ENCODE results near the gene RER1.

RER1 gene

GRCh38 chr1:2375923-2376260 is 15.7 kb upstream of the RER1 start:
- DNase-seq (ENCODE audit: low read depth, low spot score): no peak

GRCh38 chr1:2376261-2376741 is 15.3 kb upstream of the RER1 start:
- DNase-seq (ENCODE audit: low read depth, low spot score): no peak

GRCh38 chr1:2376931-2377672 is 14.5 kb upstream of the RER1 start:
- no peak for DNase-seq (ENCODE audit: low read depth, low spot score)

- no peak for DNase-seq (ENCODE audit: low read depth, low spot score)
Observed at GRCh38 chr1:2377751-2378440, 13.7 kb upstream of the RER1 start.

DNA sequence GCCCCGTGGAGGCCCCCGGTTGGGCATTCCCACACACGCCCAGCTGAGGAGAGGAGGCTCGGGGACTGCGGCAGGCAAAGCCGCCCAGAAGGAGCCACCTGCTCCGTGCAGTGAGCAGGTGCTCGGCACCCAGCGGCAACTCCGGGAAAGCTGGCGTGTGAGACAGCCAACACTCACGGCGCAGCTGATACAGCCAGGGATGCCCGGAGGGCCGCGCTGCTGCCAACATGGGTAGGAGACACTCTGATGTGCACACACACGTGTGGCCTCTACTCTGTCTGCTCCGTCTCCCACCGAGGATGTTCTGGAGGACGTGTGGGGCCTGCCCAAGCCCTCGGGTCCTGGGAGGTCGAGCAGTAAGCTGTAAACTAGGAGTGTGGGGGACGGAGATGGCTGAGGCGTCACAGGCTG is 13.2 kb upstream of the RER1 start:
- no peak for DNase-seq (ENCODE audit: low read depth, low spot score)

GRCh38 chr1:2378956-2379732 is 12.5 kb upstream of the RER1 start:
- DNase-seq (ENCODE audit: low read depth, low spot score): no peak

DNA sequence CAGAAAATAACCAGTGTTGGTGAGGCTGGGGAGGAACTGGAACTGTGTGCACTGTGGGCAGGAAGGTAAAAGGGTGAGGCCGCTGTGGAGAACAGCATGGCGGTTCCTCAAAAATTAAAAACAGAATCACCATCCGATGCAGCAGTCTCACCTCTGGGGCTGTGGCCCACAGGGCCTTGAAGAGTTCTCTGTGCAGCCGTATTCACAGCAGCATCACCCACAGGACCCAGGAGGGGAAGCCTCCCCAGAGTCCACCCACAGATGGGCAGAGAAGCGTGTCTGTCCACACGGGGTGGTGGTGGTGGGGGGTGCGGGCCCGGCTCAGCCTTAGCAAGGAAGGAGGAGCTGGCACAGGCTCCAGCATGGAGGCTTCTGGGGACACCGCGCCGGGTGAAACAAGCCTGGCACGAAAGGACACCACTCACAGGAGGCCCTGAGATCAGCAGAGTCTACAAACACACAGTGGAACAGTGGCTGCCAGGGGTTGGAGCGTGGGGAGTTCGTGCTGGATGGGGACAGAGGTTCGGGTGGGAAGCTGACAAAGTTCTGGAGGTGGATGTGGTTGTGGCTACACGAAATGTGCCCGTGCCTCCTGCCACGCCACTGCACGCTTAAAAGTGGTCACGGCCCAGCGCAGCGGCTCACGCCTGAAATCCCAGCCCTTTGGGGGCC is 11.8 kb upstream of the RER1 start:
- no peak for DNase-seq (ENCODE audit: low read depth, low spot score)

DNA sequence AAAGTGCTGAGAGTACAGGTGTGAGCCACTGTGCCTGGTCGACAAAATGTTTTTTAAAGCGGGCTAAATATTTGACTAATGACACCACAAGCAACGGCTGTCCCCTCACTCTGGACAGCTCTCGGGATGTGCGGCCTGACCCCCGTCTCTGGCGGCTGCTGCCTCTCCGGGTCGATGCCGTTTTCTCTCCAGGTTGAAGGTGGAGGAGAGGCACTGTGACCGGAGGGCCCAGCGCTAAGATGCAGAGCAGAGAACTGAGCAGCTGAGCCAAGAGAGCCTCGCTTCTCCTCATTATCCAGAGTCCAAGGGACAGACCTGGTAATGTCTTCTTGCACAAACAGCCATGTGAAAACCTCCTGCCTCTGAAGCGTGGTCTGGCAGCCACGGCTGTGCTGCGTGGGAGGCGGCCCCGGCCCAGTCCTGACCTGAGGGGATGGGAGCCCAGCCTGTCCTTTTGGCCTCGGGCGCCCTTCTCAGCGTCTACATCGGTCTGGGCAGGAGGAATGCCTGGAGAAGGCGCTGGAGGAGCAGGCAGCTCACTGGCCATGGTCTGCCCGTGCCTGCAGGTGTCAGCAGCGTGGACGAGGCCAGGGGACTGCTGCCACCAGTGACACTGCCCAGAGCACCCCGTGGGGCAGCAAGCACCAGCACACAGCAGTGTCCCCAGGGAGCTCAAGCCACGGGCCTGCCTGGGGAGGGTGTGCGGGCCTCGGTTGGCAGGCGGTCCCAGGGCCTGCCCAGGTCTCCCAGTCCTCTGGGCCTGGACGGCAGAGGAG is 10.6 kb upstream of the RER1 start:
- no peak for DNase-seq (ENCODE audit: low read depth, low spot score)

DNA sequence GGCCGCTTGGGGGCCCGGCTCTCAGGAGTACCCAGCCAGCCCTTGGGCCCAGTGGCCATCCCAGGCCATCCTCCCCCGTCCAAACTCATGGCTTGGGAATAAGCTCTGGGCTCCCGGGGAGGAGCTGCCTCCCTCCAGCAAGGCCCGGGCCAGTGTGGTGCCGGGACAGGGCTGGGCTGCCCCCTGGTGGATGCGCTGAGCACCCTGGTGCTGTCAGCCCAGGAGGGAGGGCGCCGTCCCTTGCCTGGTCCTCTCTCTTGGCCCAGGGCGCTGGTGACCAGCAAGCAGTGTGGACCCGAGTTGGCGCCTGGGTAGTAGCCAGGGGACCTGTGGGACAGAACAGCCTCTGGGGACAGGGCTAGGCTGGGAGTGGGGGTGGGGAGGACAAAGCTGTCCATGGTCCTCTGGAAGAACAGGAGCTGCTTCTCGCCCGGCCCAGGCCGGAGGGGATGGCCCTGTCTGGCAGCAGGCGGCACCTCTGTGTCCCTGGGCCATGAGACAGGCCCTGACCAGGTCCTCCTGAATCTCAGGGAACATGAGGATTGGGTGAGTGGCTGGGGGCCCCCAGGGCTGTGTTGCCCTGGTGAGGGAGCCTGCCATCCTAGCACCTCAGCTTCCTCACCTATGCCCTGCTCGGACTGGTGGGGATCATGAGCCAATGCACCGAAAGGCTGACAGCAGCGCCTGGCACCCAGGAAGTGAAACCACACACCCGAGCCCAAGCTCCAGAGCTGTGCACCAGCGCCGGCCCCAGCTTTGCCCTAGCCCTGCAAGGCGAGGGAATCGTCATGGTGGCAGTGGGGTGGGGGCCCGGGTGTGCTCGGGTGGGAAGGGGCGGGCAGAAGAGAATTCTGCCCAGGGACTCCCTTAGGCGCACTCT is 9.7 kb upstream of the RER1 start:
- peak; percentile 92 for DNase-seq (ENCODE audit: low read depth, low spot score)

DNA sequence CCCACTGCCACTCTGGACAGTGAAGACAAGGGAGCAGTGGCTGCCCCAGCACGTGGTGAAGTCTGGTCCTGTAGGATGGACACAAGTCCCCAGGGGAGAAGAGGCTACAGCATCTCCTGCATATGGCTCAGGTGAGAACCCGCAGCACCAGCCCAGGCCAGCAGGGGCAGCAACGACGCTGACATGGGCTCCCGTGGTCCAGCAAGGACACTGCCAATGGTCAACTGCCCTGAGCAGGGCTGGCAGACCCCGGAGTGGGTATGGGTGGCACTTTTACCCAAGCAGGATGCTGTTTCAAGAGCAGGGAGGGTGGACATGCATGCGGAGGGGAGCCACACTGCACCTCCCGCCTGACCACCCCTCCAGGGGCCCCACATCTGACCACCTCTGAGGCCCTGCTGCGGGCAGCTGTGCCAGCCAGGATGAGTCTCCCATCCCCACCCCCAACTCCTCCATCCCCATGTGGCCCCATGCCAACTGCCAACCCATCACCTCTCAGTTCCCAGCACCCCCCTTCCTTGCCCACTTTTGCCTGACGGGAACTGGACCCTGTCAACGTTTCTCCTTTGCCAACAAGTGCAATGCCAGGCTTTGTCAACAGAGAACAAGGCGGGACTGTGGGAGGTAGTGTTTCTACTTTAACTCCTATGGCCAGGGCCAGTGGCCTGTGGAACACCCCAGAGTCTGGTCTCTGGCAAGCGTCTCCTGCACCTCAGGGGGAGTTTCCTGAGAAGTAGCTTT is 8.8 kb upstream of the RER1 start:
- peak; percentile 60 for DNase-seq (ENCODE audit: low read depth, low spot score)

- no peak for DNase-seq (ENCODE audit: low read depth, low spot score)
Observed at GRCh38 chr1:2383576-2383975, 8.1 kb upstream of the RER1 start.

DNA sequence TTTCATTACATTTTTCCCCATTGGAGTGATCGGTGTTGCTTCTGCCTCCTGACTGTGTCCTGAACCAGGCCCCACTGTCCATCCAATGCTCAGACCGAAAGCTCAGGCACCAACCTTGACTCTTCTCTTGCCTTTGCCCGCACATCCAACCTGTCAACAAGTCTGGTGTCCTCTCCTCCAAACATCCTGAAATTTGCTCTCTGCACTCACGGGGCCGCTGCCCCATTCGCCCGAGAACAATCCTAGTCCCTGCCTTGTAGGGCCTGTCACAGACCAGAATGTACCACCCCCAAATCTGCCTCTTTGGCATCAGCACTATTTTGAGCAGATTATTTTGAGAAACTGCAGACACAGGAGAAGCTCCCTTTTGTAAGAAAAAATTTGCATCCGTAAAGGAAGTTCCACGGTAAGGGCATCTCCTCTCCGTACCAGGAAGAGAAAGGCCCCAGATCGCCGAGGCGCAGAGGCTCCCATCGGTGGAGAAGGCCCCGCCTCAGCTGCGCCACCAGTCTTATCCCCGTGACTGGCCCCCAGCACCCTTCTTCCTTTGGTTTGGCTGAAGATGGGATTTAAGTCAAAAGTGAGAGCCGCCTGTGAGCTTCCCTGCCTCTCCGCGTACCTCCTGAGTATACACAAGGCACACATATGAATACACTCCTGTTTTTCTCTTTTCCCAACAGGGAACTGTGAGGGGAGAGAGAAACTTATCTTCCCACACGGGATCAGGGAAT is 7.3 kb upstream of the RER1 start:
- DNase-seq (ENCODE audit: low read depth, low spot score): no peak

DNA sequence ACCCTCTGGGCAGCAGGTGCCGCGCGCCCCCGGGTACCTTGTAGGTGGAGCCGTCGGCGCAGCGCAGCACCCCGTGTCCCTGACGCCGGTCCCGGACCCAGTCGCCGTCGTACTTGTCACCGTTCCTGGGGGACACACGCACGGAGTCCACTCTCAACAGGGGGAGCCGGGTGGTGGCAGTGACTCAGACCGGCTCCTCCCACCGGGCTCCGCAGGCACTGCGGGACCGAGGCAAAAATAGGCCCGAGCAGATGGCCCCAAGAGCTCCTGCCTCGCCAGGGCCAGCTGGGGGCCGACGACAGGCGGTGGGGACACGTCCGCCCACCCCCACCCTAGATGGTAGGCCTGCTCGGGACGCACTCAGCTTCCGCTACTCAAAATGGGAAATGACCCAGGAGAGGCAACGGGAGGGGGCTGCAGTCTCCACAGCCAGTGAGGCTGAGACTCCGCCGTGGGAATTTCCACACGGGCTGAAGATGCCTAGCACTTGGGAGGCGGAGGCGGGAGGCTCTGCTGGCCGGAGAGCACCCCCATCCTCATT is 6.6 kb upstream of the RER1 start:
- no peak for DNase-seq (ENCODE audit: low read depth, low spot score)

- DNase-seq (ENCODE audit: low read depth, low spot score): no peak
Observed at GRCh38 chr1:2385606-2386280, 5.9 kb upstream of the RER1 start.

DNA sequence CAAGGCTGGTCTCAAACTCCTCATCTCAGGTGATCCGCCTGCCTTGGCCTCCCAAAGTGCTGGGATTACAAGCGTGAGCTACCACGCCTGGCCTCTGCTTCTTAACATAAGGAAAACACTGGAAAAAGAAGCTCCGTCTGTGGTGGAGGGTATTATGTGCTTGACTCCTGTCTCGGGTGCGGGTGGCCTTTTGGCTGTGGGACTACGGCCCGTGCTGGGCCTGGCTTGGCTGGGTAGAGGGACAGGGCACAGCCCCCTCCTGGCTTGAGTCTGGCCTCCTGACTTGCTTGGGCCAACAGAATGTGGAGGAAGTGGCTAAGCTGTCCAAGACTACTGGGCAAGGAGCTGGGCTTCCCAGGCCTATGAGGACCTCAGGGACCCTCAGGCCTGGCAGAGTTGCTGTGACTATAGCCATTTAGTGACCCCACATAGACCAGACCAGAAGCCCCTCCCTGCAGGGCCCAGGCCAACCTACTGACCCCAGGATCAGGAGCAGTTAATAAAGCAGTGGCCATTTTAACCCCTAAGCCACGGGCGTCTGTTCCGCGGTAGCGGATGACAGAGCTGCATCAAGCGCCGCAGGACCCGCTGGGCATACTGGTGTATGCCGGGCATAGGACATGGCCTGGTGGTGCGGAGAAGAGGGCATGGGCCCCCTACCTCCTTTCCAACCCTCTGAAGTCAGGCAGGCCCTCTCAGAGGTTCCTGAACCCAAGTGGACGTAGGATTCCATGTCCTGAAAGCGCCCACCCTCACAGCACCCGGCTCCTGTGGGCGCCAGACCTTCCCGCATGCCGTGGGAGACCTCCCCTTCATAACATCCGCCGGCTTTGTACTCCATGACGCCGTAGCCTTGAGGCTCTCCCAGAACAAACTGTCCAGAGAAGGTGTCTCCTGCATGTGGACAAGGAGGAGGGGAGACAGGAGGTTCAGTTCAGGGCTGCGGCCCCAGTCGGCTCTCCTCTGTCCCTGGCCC is 4.7 kb upstream of the RER1 start:
- no peak for DNase-seq (ENCODE audit: low read depth, low spot score)

DNA sequence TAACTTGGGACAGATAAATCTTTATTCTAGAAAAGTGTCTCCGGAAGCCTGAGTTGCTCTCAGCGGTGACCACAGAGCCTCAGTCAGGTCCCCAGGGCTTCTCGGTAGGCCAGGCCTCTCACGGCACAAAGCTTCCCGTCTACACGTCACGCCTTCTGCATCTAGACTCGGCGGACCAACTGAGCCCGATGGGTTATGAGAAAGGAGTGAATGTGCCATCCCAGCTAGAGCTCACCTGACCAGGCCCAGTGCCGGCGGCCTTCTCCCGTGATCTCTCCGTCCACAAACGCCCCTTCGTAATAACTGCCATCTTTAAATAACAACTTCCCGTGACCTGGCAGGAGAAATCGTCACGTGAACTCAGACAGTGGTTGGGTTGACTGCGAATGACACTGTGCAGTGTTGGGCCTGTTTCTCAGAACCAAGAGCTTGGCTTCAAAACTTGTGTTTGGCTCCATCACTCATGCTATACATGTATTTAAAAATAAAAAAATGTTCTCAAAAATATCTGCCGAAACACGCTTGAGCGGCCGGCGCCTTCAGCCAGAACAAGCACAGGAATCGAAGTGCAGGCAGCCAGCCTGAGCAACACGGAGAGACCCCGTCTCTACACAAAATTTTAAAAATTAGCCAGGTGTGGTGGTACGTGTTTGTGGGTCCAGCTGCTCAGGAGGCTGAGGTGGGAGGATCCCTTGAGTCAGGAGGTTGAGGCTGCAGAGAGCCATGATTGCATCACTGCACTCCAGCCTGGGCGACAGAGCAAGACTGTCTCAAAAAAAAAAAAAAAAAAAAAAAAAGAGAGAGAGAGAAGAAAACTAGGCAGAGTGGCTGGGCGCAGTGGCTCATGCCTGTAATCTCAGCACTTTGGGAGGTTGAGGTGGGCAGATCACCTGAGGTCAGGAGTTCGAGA is 3.4 kb upstream of the RER1 start:
- DNase-seq (ENCODE audit: low read depth, low spot score): no peak
